CD4-positive, alpha-beta memory T cell (primary cell): ENCODE measurements around the gene GBP1. TPM values are rescaled to one million over a fixed set of nuclear protein-coding genes. Genes with fewer than 3 reads are reported as not detected.
A peak's percentile ranks its signal among the peaks of the same experiment; 100 is the strongest.
"Not testable (repeated sequence)": the region's sequence is repeated elsewhere in the genome, so short reads cannot be mapped to it uniquely, and the experiment has no call there.

ENCODE experiments used
- CTCF ChIA-PET: fragments of 350-600 bp; sonication (Branson Sonifier 250); formaldehyde crosslinking; loops from one replicate; lab custom pipeline; 2021; ENCODE audit warnings: inconsistent platforms; ENCODE audit not compliant: partially characterized antibody; lab: Charles Lee
- POLR2A ChIA-PET: fragments of 350-600 bp; sonication (Branson Sonifier 250); formaldehyde crosslinking; loops from one replicate; lab custom pipeline; 2021; ENCODE audit not compliant: partially characterized antibody; lab: Charles Lee
- DNase-seq, 5 donors: peaks; one replicate each; pipeline versions ENCODE4 v3.0.0 to v3.0.0-alpha.2; 2020 to 2022; ENCODE audit warnings: mixed read lengths in 1 of 5
- H3K27ac ChIP-seq: one replicate; pipeline ENCODE4 v1.7.0; 2013; ENCODE audit warnings: low read depth, low read length
- H3K27me3 ChIP-seq: 2 replicates; pipeline ENCODE4 v1.7.0; 2013; ENCODE audit warnings: mild to moderate bottlenecking, low read length, moderate library complexity; ENCODE audit not compliant: insufficient read depth
- H3K36me3 ChIP-seq: 2 replicates; pipeline ENCODE4 v1.7.0; 2013; ENCODE audit warnings: mild to moderate bottlenecking, low read length, moderate library complexity; ENCODE audit not compliant: insufficient read depth
- H3K4me1 ChIP-seq: 2 replicates; pipeline ENCODE4 v1.7.0; 2013; ENCODE audit warnings: mild to moderate bottlenecking, low read length, moderate library complexity; ENCODE audit not compliant: insufficient read depth
- H3K4me3 ChIP-seq, 2 donors: one replicate each; pipeline ENCODE4 v1.7.0; 2013; ENCODE audit warnings: low read length in 2 of 2, mild to moderate bottlenecking in 1 of 2
- H3K9me3 ChIP-seq, 2 donors: one replicate each; pipeline ENCODE4 v1.7.0; 2013; ENCODE audit warnings: low read length in 2 of 2, control low read depth in 1 of 2; ENCODE audit not compliant: control insufficient read depth in 1 of 2
- H3K27ac Mint-ChIP-seq, 7 donors: one replicate each; pipeline ENCODE4 v1.8.0; 2020 to 2021; ENCODE audit warnings: mixed read lengths in 7 of 7, mild to moderate bottlenecking in 6 of 7, inconsistent platforms in 3 of 7, moderate library complexity in 3 of 7
- H3K27me3 Mint-ChIP-seq, 2 donors: one replicate each; pipeline ENCODE4 v1.8.0; 2020 to 2021; ENCODE audit warnings: mixed read lengths in 2 of 2
- H3K36me3 Mint-ChIP-seq, 2 donors: one replicate each; pipeline ENCODE4 v1.8.0; 2020 to 2021; ENCODE audit warnings: mixed read lengths in 2 of 2, inconsistent platforms in 1 of 2, mild to moderate bottlenecking in 1 of 2
- H3K4me1 Mint-ChIP-seq, 4 donors: one replicate each; pipeline ENCODE4 v1.8.0; 2020 to 2021; ENCODE audit warnings: mixed read lengths in 4 of 4, mild to moderate bottlenecking in 1 of 4
- H3K4me3 Mint-ChIP-seq, 8 donors: one replicate each; pipeline ENCODE4 v1.8.0; 2020 to 2021; ENCODE audit warnings: mixed read lengths in 8 of 8, mild to moderate bottlenecking in 7 of 8, moderate library complexity in 6 of 8, inconsistent platforms in 3 of 8
- H3K9me3 Mint-ChIP-seq, 8 donors: one replicate each; pipeline ENCODE4 v1.8.0; 2020 to 2021; ENCODE audit warnings: mixed read lengths in 8 of 8, mild to moderate bottlenecking in 5 of 8, inconsistent platforms in 3 of 8, moderate library complexity in 1 of 8
- intact Hi-C: fragments of 100-400 bp; cut with micrococcal nuclease; formaldehyde crosslinking; loops from one replicate; pipeline ENCODE4 v1.15.1; 2023
- polyA plus RNA-seq, 2 donors: library from polyadenylated mRNA; unstranded; fragments of 300-500 nt; fragmentation: Illumina TruSeq; gene quantifications; one replicate each; pipeline ENCODE4 v1.2.3, GENCODE V29; 2021
- total RNA-seq, 2 experiments: library from RNA; stranded (reverse); gene quantifications; one replicate each; pipeline ENCODE4 v1.2.3, GENCODE V29; 2021

GBP1 gene
- total and polyA plus RNA-seq, 4 experiments from 2014 or later, result 54.3 to 74.2 (median 70.0) TPM

- no peaks in the 10 kb centered on the region for H3K27me3 Mint-ChIP-seq
- no peaks in the 10 kb centered on the region for H3K9me3 ChIP-seq
- no peak overlapping the region for H3K4me3 ChIP-seq
- H3K9me3 Mint-ChIP-seq, result peaks cover 0 to 26% (median 14%) of the 10 kb centered on the region in 8 donors
- no peak for DNase-seq
- no peaks in the 10 kb centered on the region for H3K4me1 ChIP-seq
- peaks cover 0 to 4% (median 2%) of the 10 kb centered on the region in 4 donors for H3K4me1 Mint-ChIP-seq
- H3K27me3 ChIP-seq, result no peaks in the 10 kb centered on the region
- ChIA-PET CTCF (interaction anchor here (1.2 to 2.3 kb wide), 6 partner anchors 12 to 277 kb away, joined by 3 to 8 read pairs (median 4); no protein-coding TSS in a partner anchor), POLR2A (interaction anchor here (1.0 to 1.2 kb wide), 2 partner anchors 16 to 58 kb away, joined by 3 to 4 read pairs; partner anchors contain the start of genes GBP1 and GBP3)
- no peaks in the 10 kb centered on the region for H3K36me3 ChIP-seq
- intact Hi-C loops, result no loop called here
- H3K27ac Mint-ChIP-seq, result no peak overlapping the region
- H3K27ac ChIP-seq, result no peak overlapping the region
- H3K36me3 Mint-ChIP-seq, result peaks cover 0 to 9% of the 10 kb centered on the region in 2 donors
- H3K4me3 Mint-ChIP-seq, result no peak overlapping the region
Observed at GRCh38 chr1:89081005-89081404, 16.0 kb upstream of the GBP1 start.

- CTCF ChIA-PET, result interaction anchor here (1.2 to 2.3 kb wide), 3 partner anchors 11 to 278 kb away, joined by 3 to 8 read pairs (median 6); no protein-coding TSS in a partner anchor
- H3K27ac ChIP-seq, intact Hi-C loops: not testable (repeated sequence)
Observed at GRCh38 chr1:89080068-89080467, 15.1 kb upstream of the GBP1 start.

GRCh38 chr1:89072466-89073065 lies 7.6 kb upstream of the GBP1 start:
- Mint-ChIP-seq H3K4me1 (peaks cover 13 to 25% (median 19%) of the 10 kb centered on the region in 4 donors), H3K36me3 (peaks cover 13 to 16% of the 10 kb centered on the region in 2 donors), H3K9me3 (peaks cover 7 to 26% (median 18%) of the 10 kb centered on the region in 8 donors)
- DNase-seq, H3K9me3 ChIP-seq, H3K36me3 ChIP-seq, H3K27me3 ChIP-seq, H3K27me3 Mint-ChIP-seq, H3K4me3 Mint-ChIP-seq, CTCF ChIA-PET, intact Hi-C loops, H3K4me3 ChIP-seq, H3K27ac ChIP-seq, H3K27ac Mint-ChIP-seq: not testable (repeated sequence)
- peaks cover 22% of the 10 kb centered on the region for H3K4me1 ChIP-seq
- POLR2A ChIA-PET, result interaction anchor here (4.5 kb wide), 1 partner anchor 51 kb away, joined by 33 read pairs; the partner anchor contains the start of gene GBP3

More at GRCh38 chr1:89080068-89080467, 15.1 kb upstream of the GBP1 start:
- H3K27ac Mint-ChIP-seq, POLR2A ChIA-PET, H3K9me3 ChIP-seq, H3K4me1 ChIP-seq, DNase-seq, H3K27me3 ChIP-seq, H3K4me1 Mint-ChIP-seq, H3K36me3 ChIP-seq, H3K4me3 ChIP-seq, H3K36me3 Mint-ChIP-seq, H3K4me3 Mint-ChIP-seq, H3K27me3 Mint-ChIP-seq: not testable (repeated sequence)
- peaks cover 2 to 26% (median 14%) of the 10 kb centered on the region in 8 donors for H3K9me3 Mint-ChIP-seq

GRCh38 chr1:89070509-89070908 lies 5.5 kb upstream of the GBP1 start:
- intact Hi-C loops, result no loop called here
- Histone ChIP-seq H3K9me3 (no peaks in the 10 kb centered on the region), H3K4me3 (peak overlapping the region; percentile 7 to 44), H3K36me3 (no peaks in the 10 kb centered on the region), H3K4me1 (peaks cover 24% of the 10 kb centered on the region), H3K27ac (no peak overlapping the region), H3K27me3 (no peaks in the 10 kb centered on the region)
- peaks cover 13 to 14% of the 10 kb centered on the region in 2 donors for H3K36me3 Mint-ChIP-seq
- peak overlapping the region in 6 of 7 donors; percentile 47 to 97 (median 93) for H3K27ac Mint-ChIP-seq
- H3K27me3 Mint-ChIP-seq, result no peaks in the 10 kb centered on the region
- peaks cover 7 to 26% (median 16%) of the 10 kb centered on the region in 8 donors for H3K9me3 Mint-ChIP-seq
- DNase-seq, result no peak
- ChIA-PET POLR2A (interaction anchor here (0.9 to 4.5 kb wide), 9 partner anchors 12 to 540 kb away, joined by 3 to 33 read pairs (median 4); partner anchors contain the start of genes GBP2, GBP3, GBP4 and GBP5), CTCF (interaction anchor here (0.7 to 2.4 kb wide), 9 partner anchors 13 to 288 kb away, joined by 3 to 9 read pairs (median 5); no protein-coding TSS in a partner anchor)
- H3K4me3 Mint-ChIP-seq, result peak overlapping the region in 7 of 8 donors; percentile 85 to 93 (median 92)
- H3K4me1 Mint-ChIP-seq, result peaks cover 16 to 27% (median 21%) of the 10 kb centered on the region in 4 donors

GRCh38 chr1:89069951-89070350 lies 4.9 kb upstream of the GBP1 start:
- peak overlapping the region; percentile 7 to 44 for H3K4me3 ChIP-seq
- POLR2A ChIA-PET, result interaction anchor here (0.5 to 4.5 kb wide), 14 partner anchors 11 to 541 kb away, joined by 3 to 33 read pairs (median 4); partner anchors contain the start of genes GBP2, GBP3, GBP4 and GBP5
- CTCF ChIA-PET, result interaction anchor here (0.7 to 2.4 kb wide), 11 partner anchors 12 to 288 kb away, joined by 3 to 9 read pairs (median 4); no protein-coding TSS in a partner anchor

GRCh38 chr1:89068291-89068690 lies 3.3 kb upstream of the GBP1 start:
- Histone ChIP-seq H3K36me3 (no peaks in the 10 kb centered on the region), H3K27me3 (no peaks in the 10 kb centered on the region), H3K27ac (no peak overlapping the region), H3K4me1 (peaks cover 34% of the 10 kb centered on the region), H3K4me3 (no peak overlapping the region), H3K9me3 (no peaks in the 10 kb centered on the region)
- CTCF ChIA-PET, result interaction anchor here (0.6 to 1.2 kb wide), 2 partner anchors 13 to 290 kb away, joined by 3 to 4 read pairs; no protein-coding TSS in a partner anchor
- H3K4me1 Mint-ChIP-seq, result peaks cover 25 to 44% (median 29%) of the 10 kb centered on the region in 4 donors
- no peaks in the 10 kb centered on the region for H3K27me3 Mint-ChIP-seq
- H3K9me3 Mint-ChIP-seq, result peaks cover 0 to 9% (median 3%) of the 10 kb centered on the region in 8 donors
- peak overlapping the region in 2 of 8 donors; percentile 41 to 44 for H3K4me3 Mint-ChIP-seq
- no peak for DNase-seq
- POLR2A ChIA-PET, result interaction anchor here (1.0 to 4.5 kb wide), 3 partner anchors 10 to 59 kb away, joined by 3 to 33 read pairs (median 12); partner anchors contain the start of gene GBP3
- intact Hi-C loops, result loop anchor here (5.0 kb wide), 2 partner anchors 209 to 544 kb away; no protein-coding TSS in a partner anchor
- peak overlapping the region in 6 of 7 donors; percentile 21 to 60 (median 42) for H3K27ac Mint-ChIP-seq
- H3K36me3 Mint-ChIP-seq, result peaks cover 0 to 21% of the 10 kb centered on the region in 2 donors

More at GRCh38 chr1:89069951-89070350, 4.9 kb upstream of the GBP1 start:
- peak overlapping the region; percentile 47 to 97 (median 94) for H3K27ac Mint-ChIP-seq
- intact Hi-C loops, result loop anchor here (5.0 kb wide), 2 partner anchors 207 to 542 kb away; no protein-coding TSS in a partner anchor
- peaks cover 27% of the 10 kb centered on the region for H3K4me1 ChIP-seq
- no peaks in the 10 kb centered on the region for H3K27me3 Mint-ChIP-seq
- H3K9me3 ChIP-seq, result no peaks in the 10 kb centered on the region
- no peaks in the 10 kb centered on the region for H3K27me3 ChIP-seq
- H3K36me3 Mint-ChIP-seq, result peaks cover 12 to 16% of the 10 kb centered on the region in 2 donors
- H3K4me3 Mint-ChIP-seq, result peak overlapping the region; percentile 83 to 93 (median 92)
- DNase-seq, result peak in 4 of 5 donors; percentile 22 to 42 (median 31)
- H3K9me3 Mint-ChIP-seq, result peaks cover 7 to 24% (median 16%) of the 10 kb centered on the region in 8 donors
- peak overlapping the region; percentile 54 for H3K27ac ChIP-seq
- H3K4me1 Mint-ChIP-seq, result peaks cover 17 to 28% (median 25%) of the 10 kb centered on the region in 4 donors
- no peaks in the 10 kb centered on the region for H3K36me3 ChIP-seq
